ENCODE measurements around the gene PITRM1. TPM values are rescaled to one million over a fixed set of nuclear protein-coding genes. Genes with fewer than 3 reads are reported as not detected.
"Not testable (repeated sequence)": the region's sequence is repeated elsewhere in the genome, so short reads cannot be mapped to it uniquely, and the experiment has no call there.

The PITRM1 gene
- total RNA-seq, 1 donor from 2014 or later, result 46.6 TPM

DNA sequence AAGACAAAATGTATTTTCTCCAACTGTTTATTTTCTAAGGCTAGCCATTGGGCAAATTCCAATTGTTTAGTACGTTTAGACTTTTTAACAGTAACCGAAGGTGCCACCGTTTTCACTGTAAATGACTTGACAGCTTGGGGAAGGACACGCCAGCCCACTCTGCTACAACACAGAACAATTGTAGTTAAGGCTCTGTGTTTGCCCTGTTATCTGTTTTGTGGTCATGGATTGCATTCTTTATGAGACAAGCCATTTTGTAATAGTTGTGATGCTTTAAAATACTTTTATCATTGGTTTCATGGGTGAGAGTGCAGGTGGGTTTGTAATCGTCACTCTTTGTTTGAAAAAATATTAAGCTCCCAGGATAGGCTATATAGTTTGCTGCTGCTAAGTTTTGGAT is 6.6 kb upstream of the PITRM1 start:
- no peak for DNase-seq (ENCODE audit: low read depth, low spot score)
- Mint-ChIP-seq H3K36me3 (ENCODE audit: low read depth) (no peaks in the 10 kb centered on the region), H3K27ac (ENCODE audit: unreplicated experiment) (no peak overlapping the region), H3K27me3 (ENCODE audit: low read depth) (peaks cover 17% of the 10 kb centered on the region), H3K4me1 (no peaks in the 10 kb centered on the region), H3K9me3 (no peaks in the 10 kb centered on the region), H3K4me3 (no peak overlapping the region)
- TF ChIP-seq, protein P1, sequence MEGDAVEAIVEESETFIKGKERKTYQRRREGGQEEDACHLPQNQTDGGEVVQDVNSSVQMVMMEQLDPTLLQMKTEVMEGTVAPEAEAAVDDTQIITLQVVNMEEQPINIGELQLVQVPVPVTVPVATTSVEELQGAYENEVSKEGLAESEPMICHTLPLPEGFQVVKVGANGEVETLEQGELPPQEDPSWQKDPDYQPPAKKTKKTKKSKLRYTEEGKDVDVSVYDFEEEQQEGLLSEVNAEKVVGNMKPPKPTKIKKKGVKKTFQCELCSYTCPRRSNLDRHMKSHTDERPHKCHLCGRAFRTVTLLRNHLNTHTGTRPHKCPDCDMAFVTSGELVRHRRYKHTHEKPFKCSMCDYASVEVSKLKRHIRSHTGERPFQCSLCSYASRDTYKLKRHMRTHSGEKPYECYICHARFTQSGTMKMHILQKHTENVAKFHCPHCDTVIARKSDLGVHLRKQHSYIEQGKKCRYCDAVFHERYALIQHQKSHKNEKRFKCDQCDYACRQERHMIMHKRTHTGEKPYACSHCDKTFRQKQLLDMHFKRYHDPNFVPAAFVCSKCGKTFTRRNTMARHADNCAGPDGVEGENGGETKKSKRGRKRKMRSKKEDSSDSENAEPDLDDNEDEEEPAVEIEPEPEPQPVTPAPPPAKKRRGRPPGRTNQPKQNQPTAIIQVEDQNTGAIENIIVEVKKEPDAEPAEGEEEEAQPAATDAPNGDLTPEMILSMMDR (conservative IDR thresholded peaks at IDR 0.05), result no peak

DNA sequence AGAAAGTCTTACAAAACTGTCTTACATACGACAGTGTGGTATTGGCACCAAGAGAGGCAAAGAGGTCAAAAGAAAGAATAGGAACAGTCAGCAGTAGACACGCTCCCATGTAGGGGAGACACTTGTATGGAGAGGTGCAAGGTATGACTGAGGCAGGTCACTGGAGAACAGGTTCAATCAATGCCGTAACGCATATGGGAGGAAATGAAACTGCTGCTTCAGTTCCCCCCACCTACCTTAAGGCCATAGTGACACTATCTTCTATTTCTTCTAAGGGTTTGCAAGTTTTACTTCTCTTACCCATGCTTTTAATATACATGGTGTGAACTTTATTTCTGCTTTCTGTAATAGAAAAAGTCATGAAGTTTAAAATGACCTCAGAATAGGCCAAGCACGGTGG is 5.5 kb upstream of the PITRM1 start:
- Mint-ChIP-seq H3K4me3 (no peak overlapping the region), H3K4me1 (peaks cover 2% of the 10 kb centered on the region), H3K27me3 (ENCODE audit: low read depth) (peaks cover 11% of the 10 kb centered on the region), H3K9me3 (peaks cover under 1% of the 10 kb centered on the region), H3K27ac (ENCODE audit: unreplicated experiment) (no peak overlapping the region), H3K36me3 (ENCODE audit: low read depth) (no peaks in the 10 kb centered on the region)
- TF ChIP-seq, protein P1 (conservative IDR thresholded peaks at IDR 0.05), result no peak
- DNase-seq (ENCODE audit: low read depth, low spot score), result no peak

DNA sequence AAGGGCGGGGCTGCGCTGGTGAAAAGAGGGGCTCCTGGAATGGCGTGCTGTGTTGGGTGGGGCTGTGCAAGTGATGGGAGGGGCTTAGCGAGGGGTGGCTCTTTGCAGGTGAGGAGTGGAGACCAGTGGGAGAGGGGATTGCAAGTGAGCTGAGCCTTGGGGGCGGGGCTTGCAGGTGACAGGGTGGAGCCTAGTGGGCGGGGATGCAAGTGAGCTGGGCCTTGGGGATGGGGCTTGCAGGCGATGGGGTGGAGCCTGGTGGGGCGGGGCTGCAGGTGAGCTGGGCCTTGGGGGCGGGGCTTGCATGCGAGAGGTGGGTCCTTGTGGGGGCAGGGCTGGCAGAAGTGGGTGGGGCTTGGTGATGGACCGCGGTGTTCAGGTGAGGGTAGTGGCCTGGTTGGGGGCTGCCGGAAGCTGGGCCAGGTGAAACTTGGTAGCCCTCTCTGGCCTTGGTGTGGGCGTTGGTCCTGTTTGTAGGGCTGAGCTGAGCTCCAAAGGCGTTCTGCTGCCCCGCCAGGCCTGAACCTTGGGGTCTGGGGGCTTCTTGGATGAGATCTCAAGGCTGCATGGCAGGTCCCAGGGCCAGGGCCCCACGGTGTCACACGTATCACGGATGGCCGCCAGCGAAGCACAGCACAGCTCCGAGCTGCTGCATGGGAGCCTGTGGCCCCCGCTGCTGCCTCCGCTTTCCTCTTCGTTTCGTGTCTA is 743 bp upstream of the PITRM1 start:
- DNase-seq (ENCODE audit: low read depth, low spot score), result no peak
- peaks cover 5% of the 10 kb centered on the region for H3K36me3 Mint-ChIP-seq (ENCODE audit: low read depth)
- peak overlapping the region; percentile 90 for H3K4me3 Mint-ChIP-seq
- no peak overlapping the region for H3K27ac Mint-ChIP-seq (ENCODE audit: unreplicated experiment)
- TF ChIP-seq, protein P1 (conservative IDR thresholded peaks at IDR 0.05), result no peak
- H3K9me3 Mint-ChIP-seq, result peaks cover 3% of the 10 kb centered on the region
- H3K4me1 Mint-ChIP-seq, result peaks cover 22% of the 10 kb centered on the region
- H3K27me3 Mint-ChIP-seq (ENCODE audit: low read depth), result peaks cover 4% of the 10 kb centered on the region

DNA sequence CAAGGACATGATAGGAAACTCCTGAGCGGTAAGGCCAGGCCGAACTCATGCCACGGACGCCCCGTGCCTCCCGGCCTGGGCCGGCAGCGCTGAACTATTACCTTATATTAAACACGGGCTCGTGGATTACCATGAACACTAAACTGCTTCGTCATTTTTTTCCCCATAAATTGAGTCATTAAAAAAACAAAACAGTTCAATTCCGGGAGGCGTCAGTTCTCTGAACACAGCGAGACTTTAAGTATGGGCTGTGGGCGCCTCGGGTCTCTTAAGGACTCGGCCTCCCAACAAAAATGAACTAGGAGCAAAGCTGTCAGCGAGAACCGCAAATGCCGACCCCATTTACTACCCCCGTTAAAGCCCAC is 519 bp downstream of the PITRM1 start:
- DNase-seq (ENCODE audit: low read depth, low spot score), result no peak
- H3K27ac Mint-ChIP-seq (ENCODE audit: unreplicated experiment), result peak overlapping the region; percentile 73
- peaks cover 3% of the 10 kb centered on the region for H3K9me3 Mint-ChIP-seq

DNA sequence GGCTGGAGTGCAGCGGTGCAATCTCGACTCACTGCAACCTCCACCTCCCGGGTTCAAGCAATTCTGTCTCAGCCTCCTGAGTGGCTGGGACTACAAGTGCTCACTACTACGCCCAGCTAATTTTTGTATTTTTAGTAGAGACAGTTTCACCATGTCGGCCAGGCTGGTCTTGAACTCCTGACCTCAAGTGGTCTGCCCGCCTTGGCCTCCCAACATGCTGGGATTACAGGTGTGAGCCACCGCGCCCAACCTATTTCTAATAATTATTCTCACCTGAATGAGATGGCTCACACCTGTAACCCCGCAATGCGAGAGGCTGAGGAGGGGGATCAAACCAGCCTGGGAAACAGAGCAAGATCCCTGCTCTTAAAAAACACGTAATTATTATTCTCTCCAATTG is 1.1 kb downstream of the PITRM1 start:
- not testable (repeated sequence) for H3K27me3 Mint-ChIP-seq (ENCODE audit: low read depth); H3K27ac Mint-ChIP-seq (ENCODE audit: unreplicated experiment); H3K36me3 Mint-ChIP-seq (ENCODE audit: low read depth); H3K9me3 Mint-ChIP-seq; DNase-seq (ENCODE audit: low read depth, low spot score)
- Mint-ChIP-seq H3K4me3 (peak overlapping the region; percentile 93), H3K4me1 (peaks cover 22% of the 10 kb centered on the region)

More for the DNA sequence above, 519 bp downstream of the PITRM1 start:
- Mint-ChIP-seq H3K4me1 (peaks cover 22% of the 10 kb centered on the region), H3K4me3 (peak overlapping the region; percentile 93), H3K36me3 (ENCODE audit: low read depth) (peaks cover 6% of the 10 kb centered on the region), H3K27me3 (ENCODE audit: low read depth) (peaks cover 4% of the 10 kb centered on the region)
- TF ChIP-seq, protein P1 (conservative IDR thresholded peaks at IDR 0.05), result no peak

DNA sequence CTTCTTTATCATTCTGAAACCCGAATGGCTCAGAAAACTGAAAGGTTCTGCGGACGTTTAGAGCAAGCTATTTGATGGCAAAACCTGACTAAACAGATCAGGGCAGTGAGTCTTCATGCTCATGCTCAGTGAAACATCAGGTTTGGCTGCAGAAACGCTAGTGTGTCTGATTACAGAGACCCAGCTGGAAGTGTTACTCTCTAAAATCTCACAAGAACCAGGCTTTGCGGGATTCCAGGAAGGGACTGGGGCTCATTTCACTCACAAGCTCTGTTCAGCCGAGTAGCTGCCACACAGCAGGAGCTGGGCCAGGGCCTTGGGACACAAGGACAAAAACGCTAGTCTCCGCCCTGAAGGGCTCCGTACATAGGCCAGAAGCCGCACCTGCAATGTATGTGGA is 2.9 kb downstream of the PITRM1 start:
- TF ChIP-seq, protein P1 (conservative IDR thresholded peaks at IDR 0.05), result no peak
- no peaks in the 10 kb centered on the region for H3K27me3 Mint-ChIP-seq (ENCODE audit: low read depth)
- peaks cover 3% of the 10 kb centered on the region for H3K9me3 Mint-ChIP-seq
- no peak overlapping the region for H3K27ac Mint-ChIP-seq (ENCODE audit: unreplicated experiment)
- peaks cover 10% of the 10 kb centered on the region for H3K36me3 Mint-ChIP-seq (ENCODE audit: low read depth)
- peaks cover 22% of the 10 kb centered on the region for H3K4me1 Mint-ChIP-seq
- peak overlapping the region; percentile 47 for H3K4me3 Mint-ChIP-seq
- no peak for DNase-seq (ENCODE audit: low read depth, low spot score)
